Stimulated activated CD8-positive, alpha-beta memory T cell treated with anti-CD3 and anti-CD28 coated beads, Interleukin-4, amount 100 ng/mL, for 1 hour (primary cell): ENCODE results near the gene MYH16.
"Not testable (repeated sequence)": the region's sequence is repeated elsewhere in the genome, so short reads cannot be mapped to it uniquely, and the experiment has no call there.

Experiments used
- DNase-seq, 2 donors: peaks; one replicate each; pipeline ENCODE4 v3.0.0-alpha.2; 2020; ENCODE audit warnings: low read depth in 2 of 2, low spot score in 1 of 2

Gene MYH16

GRCh38 chr7:99350641-99351040, 78.0 kb downstream of the MYH16 start:
- DNase-seq, result not testable (repeated sequence)

DNA sequence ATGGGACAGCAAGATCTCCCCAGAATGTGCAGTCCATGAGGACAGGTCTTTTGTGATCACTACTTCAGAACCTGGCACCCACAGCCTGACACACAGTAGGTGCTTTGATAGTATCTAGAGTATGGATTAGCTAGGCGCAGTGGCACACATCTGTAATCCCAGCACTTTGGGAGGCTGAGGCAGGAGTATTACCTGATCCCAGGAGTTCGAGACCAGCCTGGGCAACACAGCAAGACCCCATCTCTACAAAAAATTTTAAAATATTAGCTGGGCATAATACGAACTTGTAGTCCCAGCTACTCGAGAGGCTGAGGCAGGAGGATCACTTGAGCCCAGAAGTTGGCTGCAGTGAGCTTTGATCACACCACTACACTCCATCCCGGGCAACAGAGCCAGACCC, 79.6 kb downstream of the MYH16 start:
- DNase-seq, result no peak

- DNase-seq, result no peak
These were observed 82.5 kb downstream of the MYH16 start for GRCh38 chr7:99355098-99355497.

- DNase-seq, result no peak
These were observed 85.3 kb downstream of the MYH16 start for GRCh38 chr7:99357701-99358490.

DNA sequence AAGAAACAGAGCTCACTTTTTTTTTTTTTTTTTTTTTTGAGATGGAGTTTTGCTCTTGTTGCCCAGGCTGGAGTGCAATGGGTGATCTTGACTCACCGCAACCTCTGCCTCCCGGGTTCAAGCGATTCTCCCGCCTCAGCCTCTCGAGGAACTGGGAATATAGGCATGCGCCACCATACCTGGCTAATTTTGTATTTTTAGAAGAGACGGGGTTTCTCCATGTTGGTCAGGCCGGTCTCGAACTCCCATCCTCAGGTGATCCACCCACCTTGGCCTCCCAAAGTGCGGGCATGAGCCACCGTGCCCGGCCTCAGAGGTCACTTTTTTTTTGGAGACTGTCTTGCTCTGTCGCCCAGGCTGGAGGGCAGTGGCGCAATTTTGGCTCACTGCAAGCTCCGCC, 85.9 kb downstream of the MYH16 start:
- not testable (repeated sequence) for DNase-seq

DNA sequence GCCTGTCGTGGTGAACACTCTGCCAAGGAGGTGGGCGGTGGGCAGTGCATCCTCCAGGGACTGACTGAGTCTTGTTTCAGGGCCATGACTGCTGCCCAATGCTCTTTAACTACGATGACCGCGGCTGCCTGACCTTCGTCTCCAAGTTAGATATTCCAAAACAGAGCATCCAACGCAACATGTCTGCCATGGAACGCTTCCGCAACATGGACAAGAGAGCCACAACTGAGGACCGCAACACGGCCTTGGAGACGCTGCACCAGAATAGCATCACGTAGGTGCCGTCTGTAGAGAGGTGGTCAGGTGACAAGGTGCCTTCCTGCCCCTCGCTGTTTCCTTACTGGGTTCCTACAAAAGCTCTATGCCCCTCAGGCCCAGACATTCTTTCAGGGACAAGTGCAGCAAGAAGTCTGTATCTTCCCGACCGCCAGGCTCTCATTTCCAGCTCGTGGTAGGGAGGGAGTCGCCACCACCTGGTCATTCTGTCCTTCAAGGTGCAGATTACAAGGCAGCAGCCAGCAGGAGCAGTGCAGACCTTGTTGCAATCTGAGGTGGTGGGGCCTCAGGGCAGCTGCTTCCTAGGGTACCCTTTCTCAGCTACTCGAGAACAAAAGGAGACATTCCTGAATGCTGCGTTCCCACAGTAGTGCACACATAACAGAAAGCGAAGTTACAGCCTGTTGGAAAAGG, 87.0 kb downstream of the MYH16 start:
- no peak for DNase-seq
